Adrenal gland (tissue), 5 donors: Measurements from ENCODE around the gene EYS.

Source experiments
- POLR2A ChIP-seq, 2 donors: fragments of 450-650 bp; IDR thresholded peaks; one replicate each; pipeline ENCODE4 v1.6.1; 2017; ENCODE audit warnings: antibody characterized with exemption in 2 of 2, mild to moderate bottlenecking in 2 of 2, moderate library complexity in 1 of 2
- TF ChIP-seq, protein P1 (sequence below), 6 experiments: fragments of 450-650 bp in 4 of 6; fragments of 200-600 bp in 2 of 6; sonication (generic) in 1 of 6; IDR thresholded peaks; 1 replicate in 5 of 6; 2 replicates in 1 of 6; pipeline versions ENCODE4 v1.5.1 to v1.8.0; 2016 to 2021; ENCODE audit warnings: antibody characterized with exemption in 6 of 6, mild to moderate bottlenecking in 2 of 6, moderate library complexity in 1 of 6
- donor health status: DM: no; HTN: no; CAD: no.

GRCh38 chr6:64263778-64264177 is 1443.2 kb downstream of the EYS start:
- TF ChIP-seq, protein P1, sequence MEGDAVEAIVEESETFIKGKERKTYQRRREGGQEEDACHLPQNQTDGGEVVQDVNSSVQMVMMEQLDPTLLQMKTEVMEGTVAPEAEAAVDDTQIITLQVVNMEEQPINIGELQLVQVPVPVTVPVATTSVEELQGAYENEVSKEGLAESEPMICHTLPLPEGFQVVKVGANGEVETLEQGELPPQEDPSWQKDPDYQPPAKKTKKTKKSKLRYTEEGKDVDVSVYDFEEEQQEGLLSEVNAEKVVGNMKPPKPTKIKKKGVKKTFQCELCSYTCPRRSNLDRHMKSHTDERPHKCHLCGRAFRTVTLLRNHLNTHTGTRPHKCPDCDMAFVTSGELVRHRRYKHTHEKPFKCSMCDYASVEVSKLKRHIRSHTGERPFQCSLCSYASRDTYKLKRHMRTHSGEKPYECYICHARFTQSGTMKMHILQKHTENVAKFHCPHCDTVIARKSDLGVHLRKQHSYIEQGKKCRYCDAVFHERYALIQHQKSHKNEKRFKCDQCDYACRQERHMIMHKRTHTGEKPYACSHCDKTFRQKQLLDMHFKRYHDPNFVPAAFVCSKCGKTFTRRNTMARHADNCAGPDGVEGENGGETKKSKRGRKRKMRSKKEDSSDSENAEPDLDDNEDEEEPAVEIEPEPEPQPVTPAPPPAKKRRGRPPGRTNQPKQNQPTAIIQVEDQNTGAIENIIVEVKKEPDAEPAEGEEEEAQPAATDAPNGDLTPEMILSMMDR (IDR thresholded peaks at IDR 0.05), result no peak
- TF ChIP-seq POLR2A (IDR thresholded peaks at IDR 0.05), result no peak
